ENCODE measurements around the gene THSD4.
"Not testable (repeated sequence)": the region's sequence is repeated elsewhere in the genome, so short reads cannot be mapped to it uniquely, and the experiment has no call there.

THSD4 gene

GRCh38 chr15:71252740-71253047, 137.4 kb downstream of the THSD4 start:
- no peak overlapping the region for H3K9ac ChIP-seq (ENCODE audit: low read length)
- no peak overlapping the region for H3K4me3 ChIP-seq (ENCODE audit: low read length)
- H3K27ac ChIP-seq (ENCODE audit: low read length): no peak overlapping the region
- no peaks in the 10 kb centered on the region for H3K27me3 ChIP-seq (ENCODE audit: control insufficient read depth, insufficient read depth, low read length)
- H3K9me3 ChIP-seq (ENCODE audit: control insufficient read depth, low read depth, low read length): no peaks in the 10 kb centered on the region
- no peaks in the 10 kb centered on the region for H3K36me3 ChIP-seq (ENCODE audit: control insufficient read depth, low read depth, low read length)
- H3K4me1 ChIP-seq (ENCODE audit: control insufficient read depth, low read depth, low read length): no peaks in the 10 kb centered on the region

- Histone ChIP-seq H3K36me3 (ENCODE audit: control insufficient read depth, low read depth, low read length) (no peaks in the 10 kb centered on the region), H3K4me3 (ENCODE audit: low read length) (no peak overlapping the region), H3K27me3 (ENCODE audit: control insufficient read depth, insufficient read depth, low read length) (no peaks in the 10 kb centered on the region), H3K27ac (ENCODE audit: low read length) (no peak overlapping the region), H3K4me1 (ENCODE audit: control insufficient read depth, low read depth, low read length) (no peaks in the 10 kb centered on the region), H3K9me3 (ENCODE audit: control insufficient read depth, low read depth, low read length) (no peaks in the 10 kb centered on the region), H3K9ac (ENCODE audit: low read length) (no peak overlapping the region)
Observed at GRCh38 chr15:71254491-71254890, 139.2 kb downstream of the THSD4 start.

GRCh38 chr15:71256934-71257664, 141.8 kb downstream of the THSD4 start:
- Histone ChIP-seq H3K27me3 (ENCODE audit: control insufficient read depth, insufficient read depth, low read length) (no peaks in the 10 kb centered on the region), H3K36me3 (ENCODE audit: control insufficient read depth, low read depth, low read length) (no peaks in the 10 kb centered on the region), H3K9ac (ENCODE audit: low read length) (no peak overlapping the region), H3K4me3 (ENCODE audit: low read length) (no peak overlapping the region), H3K4me1 (ENCODE audit: control insufficient read depth, low read depth, low read length) (no peaks in the 10 kb centered on the region), H3K27ac (ENCODE audit: low read length) (no peak overlapping the region), H3K9me3 (ENCODE audit: control insufficient read depth, low read depth, low read length) (no peaks in the 10 kb centered on the region)

- Histone ChIP-seq H3K27me3 (ENCODE audit: control insufficient read depth, insufficient read depth, low read length) (no peaks in the 10 kb centered on the region), H3K9me3 (ENCODE audit: control insufficient read depth, low read depth, low read length) (no peaks in the 10 kb centered on the region), H3K4me1 (ENCODE audit: control insufficient read depth, low read depth, low read length) (no peaks in the 10 kb centered on the region), H3K4me3 (ENCODE audit: low read length) (no peak overlapping the region), H3K27ac (ENCODE audit: low read length) (no peak overlapping the region), H3K36me3 (ENCODE audit: control insufficient read depth, low read depth, low read length) (no peaks in the 10 kb centered on the region), H3K9ac (ENCODE audit: low read length) (no peak overlapping the region)
Observed at GRCh38 chr15:71259866-71260265, 144.6 kb downstream of the THSD4 start.

- H3K27me3 ChIP-seq (ENCODE audit: control insufficient read depth, insufficient read depth, low read length): no peaks in the 10 kb centered on the region
- H3K4me1 ChIP-seq (ENCODE audit: control insufficient read depth, low read depth, low read length): no peaks in the 10 kb centered on the region
- H3K36me3 ChIP-seq (ENCODE audit: control insufficient read depth, low read depth, low read length): no peaks in the 10 kb centered on the region
- H3K9ac ChIP-seq (ENCODE audit: low read length): no peak overlapping the region
- H3K27ac ChIP-seq (ENCODE audit: low read length): no peak overlapping the region
- no peak overlapping the region for H3K4me3 ChIP-seq (ENCODE audit: low read length)
- no peaks in the 10 kb centered on the region for H3K9me3 ChIP-seq (ENCODE audit: control insufficient read depth, low read depth, low read length)
Observed at GRCh38 chr15:71261418-71261817, 146.1 kb downstream of the THSD4 start.

GRCh38 chr15:71261909-71262308, 146.6 kb downstream of the THSD4 start:
- Histone ChIP-seq H3K4me1 (ENCODE audit: control insufficient read depth, low read depth, low read length) (no peaks in the 10 kb centered on the region), H3K27ac (ENCODE audit: low read length) (no peak overlapping the region), H3K36me3 (ENCODE audit: control insufficient read depth, low read depth, low read length) (no peaks in the 10 kb centered on the region), H3K27me3 (ENCODE audit: control insufficient read depth, insufficient read depth, low read length) (no peaks in the 10 kb centered on the region), H3K9ac (ENCODE audit: low read length) (no peak overlapping the region), H3K4me3 (ENCODE audit: low read length) (no peak overlapping the region), H3K9me3 (ENCODE audit: control insufficient read depth, low read depth, low read length) (no peaks in the 10 kb centered on the region)

GRCh38 chr15:71262599-71262998, 147.3 kb downstream of the THSD4 start:
- no peaks in the 10 kb centered on the region for H3K9me3 ChIP-seq (ENCODE audit: control insufficient read depth, low read depth, low read length)
- no peak overlapping the region for H3K9ac ChIP-seq (ENCODE audit: low read length)
- H3K27ac ChIP-seq (ENCODE audit: low read length): no peak overlapping the region
- no peaks in the 10 kb centered on the region for H3K4me1 ChIP-seq (ENCODE audit: control insufficient read depth, low read depth, low read length)
- H3K36me3 ChIP-seq (ENCODE audit: control insufficient read depth, low read depth, low read length): no peaks in the 10 kb centered on the region
- H3K4me3 ChIP-seq (ENCODE audit: low read length): no peak overlapping the region
- no peaks in the 10 kb centered on the region for H3K27me3 ChIP-seq (ENCODE audit: control insufficient read depth, insufficient read depth, low read length)

GRCh38 chr15:71265606-71266005, 150.3 kb downstream of the THSD4 start:
- not testable (repeated sequence) for H3K27me3 ChIP-seq (ENCODE audit: control insufficient read depth, insufficient read depth, low read length); H3K27ac ChIP-seq (ENCODE audit: low read length); H3K36me3 ChIP-seq (ENCODE audit: control insufficient read depth, low read depth, low read length); H3K9me3 ChIP-seq (ENCODE audit: control insufficient read depth, low read depth, low read length); H3K4me1 ChIP-seq (ENCODE audit: control insufficient read depth, low read depth, low read length); H3K9ac ChIP-seq (ENCODE audit: low read length); H3K4me3 ChIP-seq (ENCODE audit: low read length)

GRCh38 chr15:71271327-71271726, 156.1 kb downstream of the THSD4 start:
- Histone ChIP-seq H3K9ac (ENCODE audit: low read length) (no peak overlapping the region), H3K4me1 (ENCODE audit: control insufficient read depth, low read depth, low read length) (no peaks in the 10 kb centered on the region), H3K36me3 (ENCODE audit: control insufficient read depth, low read depth, low read length) (no peaks in the 10 kb centered on the region), H3K27me3 (ENCODE audit: control insufficient read depth, insufficient read depth, low read length) (no peaks in the 10 kb centered on the region), H3K27ac (ENCODE audit: low read length) (no peak overlapping the region), H3K4me3 (ENCODE audit: low read length) (no peak overlapping the region), H3K9me3 (ENCODE audit: control insufficient read depth, low read depth, low read length) (no peaks in the 10 kb centered on the region)

GRCh38 chr15:71272932-71273331, 157.7 kb downstream of the THSD4 start:
- Histone ChIP-seq H3K9ac (ENCODE audit: low read length) (no peak overlapping the region), H3K9me3 (ENCODE audit: control insufficient read depth, low read depth, low read length) (no peaks in the 10 kb centered on the region), H3K4me3 (ENCODE audit: low read length) (no peak overlapping the region), H3K27me3 (ENCODE audit: control insufficient read depth, insufficient read depth, low read length) (no peaks in the 10 kb centered on the region), H3K36me3 (ENCODE audit: control insufficient read depth, low read depth, low read length) (no peaks in the 10 kb centered on the region), H3K4me1 (ENCODE audit: control insufficient read depth, low read depth, low read length) (no peaks in the 10 kb centered on the region), H3K27ac (ENCODE audit: low read length) (no peak overlapping the region)

GRCh38 chr15:71273731-71274447, 158.6 kb downstream of the THSD4 start:
- Histone ChIP-seq H3K9ac (ENCODE audit: low read length) (no peak overlapping the region), H3K36me3 (ENCODE audit: control insufficient read depth, low read depth, low read length) (no peaks in the 10 kb centered on the region), H3K9me3 (ENCODE audit: control insufficient read depth, low read depth, low read length) (no peaks in the 10 kb centered on the region), H3K27ac (ENCODE audit: low read length) (no peak overlapping the region), H3K4me1 (ENCODE audit: control insufficient read depth, low read depth, low read length) (no peaks in the 10 kb centered on the region), H3K27me3 (ENCODE audit: control insufficient read depth, insufficient read depth, low read length) (no peaks in the 10 kb centered on the region), H3K4me3 (ENCODE audit: low read length) (no peak overlapping the region)

GRCh38 chr15:71274448-71274798, 159.2 kb downstream of the THSD4 start:
- Histone ChIP-seq H3K9me3 (ENCODE audit: control insufficient read depth, low read depth, low read length) (no peaks in the 10 kb centered on the region), H3K4me1 (ENCODE audit: control insufficient read depth, low read depth, low read length) (no peaks in the 10 kb centered on the region), H3K27ac (ENCODE audit: low read length) (no peak overlapping the region), H3K27me3 (ENCODE audit: control insufficient read depth, insufficient read depth, low read length) (no peaks in the 10 kb centered on the region), H3K9ac (ENCODE audit: low read length) (no peak overlapping the region), H3K36me3 (ENCODE audit: control insufficient read depth, low read depth, low read length) (no peaks in the 10 kb centered on the region), H3K4me3 (ENCODE audit: low read length) (no peak overlapping the region)
